ENCODE results near the gene PCDHGC3. TPM values are rescaled to one million over a fixed set of nuclear protein-coding genes. Genes with fewer than 3 reads are reported as not detected.
A peak's percentile ranks its signal among the peaks of the same experiment; 100 is the strongest.

PCDHGC3 gene
- total and polyA plus RNA-seq, 2 of the 13 experiments (the other 11 are each of a cell fraction or from before 2014, with no cell fraction given): 0.20 to 0.30 TPM

- TF ChIP-seq LRRFIP1 (CRISPR knock-in tag; conservative IDR thresholded peaks at IDR 0.05) (no peak), GABPA (IDR thresholded peaks at IDR 0.05; ENCODE audit: low read depth, low read length) (no peak), GABPA (CRISPR knock-in tag; IDR thresholded peaks at IDR 0.05; ENCODE audit: low read depth) (no peak), STAG1 (CRISPR knock-in tag; IDR thresholded peaks at IDR 0.05) (no peak), RXRA (CRISPR knock-in tag; IDR thresholded peaks at IDR 0.05) (0 out of 2 replicates have a peak, but pooled peaks have one; percentile 12)
Measured at GRCh38 chr5:141511771-141512325, 36.1 kb downstream of the PCDHGC3 start (continued).

- no peak overlapping the region for H3K9ac ChIP-seq (ENCODE audit: insufficient read depth, low read depth, low read length)
- peaks cover 9 to 33% of the 10 kb centered on the region in 2 experiments; a peak in 4 of 5 replicates for H3K36me3 ChIP-seq (replicated peaks in 1 of 2; ENCODE audit: control insufficient read depth in 1 of 2, insufficient read depth in 2 of 2, low read length in 2 of 2)
- in situ Hi-C loops (cut with HindIII; ENCODE audit: extremely low pct_ligation_motif_present, low pct_unique_long_range_greater_than_20kb): no loop called here
- ChIA-PET CTCF (ENCODE audit: low intra/inter-chr PET ratio, low total read pairs) (interaction anchor here (0.7 to 3.2 kb wide), 4 partner anchors 12 to 279 kb away, joined by 3 to 13 read pairs (median 4); partner anchors contain the start of gene PCDHGB1), POLR2A (no interaction called here)
- intact Hi-C loops (cut with micrococcal nuclease; ENCODE audit: unreplicated experiment): no loop called here
- DNase-seq (ENCODE audit: low spot score) (peak; percentile 45), ATAC-seq (peak; percentile 72), FAIRE-seq (peak; percentile 4)
- H3K4me3 ChIP-seq (replicated peaks in 1 of 3; ENCODE audit: insufficient read depth in 1 of 3, low read depth in 2 of 3, low read length in 3 of 3): no peak overlapping the region
- H2AFZ ChIP-seq (ENCODE audit: low read length): no peak overlapping the region
- H4K20me1 ChIP-seq (ENCODE audit: insufficient read depth, low read length): no peaks in the 10 kb centered on the region
- no peak overlapping the region for H3K4me2 ChIP-seq (ENCODE audit: low read depth, low read length)
- H3K27me3 ChIP-seq (ENCODE audit: control insufficient read depth in 1 of 2, insufficient read depth in 2 of 2, low read length in 2 of 2): no peaks in the 10 kb centered on the region; a peak in 1 of 5 replicates
- no peaks in the 10 kb centered on the region for H3K9me3 ChIP-seq (ENCODE audit: low read length)
- H3K27ac ChIP-seq (ENCODE audit: extremely low read length, insufficient read depth, low read length): no peak overlapping the region
- 81% methylated on average over 28 of the region's 28 CpGs for WGBS (ENCODE audit: low lambda C conversion rate)
- H3K4me1 ChIP-seq (ENCODE audit: insufficient read depth, low read length): peaks cover 6% of the 10 kb centered on the region; the same call in 1 of the 2 replicates
- H3K79me2 ChIP-seq (ENCODE audit: insufficient read depth, low read length): no peaks in the 10 kb centered on the region
- no TSS peak for BruUV-seq (replicated peaks)
- TF ChIP-seq BCL6 (CRISPR knock-in tag; IDR thresholded peaks at IDR 0.05) (no peak), ZBTB33 (CRISPR knock-in tag; IDR thresholded peaks at IDR 0.05) (peak; percentile 19; the same call in 1 of the 2 replicates), ZNF891 (CRISPR knock-in tag; IDR thresholded peaks at IDR 0.05) (0 out of 2 replicates have a peak, but pooled peaks have one; percentile 28), RAD21 (CRISPR knock-in tag; IDR thresholded peaks at IDR 0.05) (peak; percentile 56; the same call in 1 of the 2 replicates), AGO2 (optimal IDR thresholded peaks at IDR 0.05; ENCODE audit: low read depth, low read length) (peak; percentile 71), NFKB2 (CRISPR knock-in tag; IDR thresholded peaks at IDR 0.05; ENCODE audit: borderline replicate concordance) (0 out of 2 replicates have a peak, but pooled peaks have one; percentile 35), ZNF362 (CRISPR knock-in tag; IDR thresholded peaks at IDR 0.05; ENCODE audit: borderline replicate concordance) (no peak), JUN (CRISPR knock-in tag; IDR thresholded peaks at IDR 0.05) (no peak), RBM22 (optimal IDR thresholded peaks at IDR 0.05; ENCODE audit: low read length) (peak; percentile 64), SMC3 (IDR thresholded peaks at IDR 0.05; ENCODE audit: low read length) (peak; percentile 63), STAG1 (CRISPR knock-in tag; IDR thresholded peaks at IDR 0.05) (peak; percentile 47), CTCF (CRISPR knock-in tag; IDR thresholded peaks at IDR 0.05) (peak; percentile 82)
Measured at GRCh38 chr5:141512390-141512910, 36.7 kb downstream of the PCDHGC3 start.
